Measurements from ENCODE around the gene PCDHB13. TPM values are rescaled to one million over a fixed set of nuclear protein-coding genes. Genes with fewer than 3 reads are reported as not detected.

The PCDHB13 gene
- total RNA-seq, 1 donor from 2014 or later, result 2.9 TPM

Other genes starting within 250 kb of the PCDHB13 start
- 1.0 and 1.1 TPM in 2 replicates for gene PCDHAC2, start 247.4 kb upstream of the PCDHB13 start, total RNA-seq
- gene PCDHB1, start 162.5 kb upstream of the PCDHB13 start, total RNA-seq, result under 0.01 TPM in 1 of 2 replicates, not detected in the other
- gene PCDHB2, start 119.3 kb upstream of the PCDHB13 start, total RNA-seq, result 1.6 and 10.1 TPM in 2 replicates
- gene PCDHB3, start 113.4 kb upstream of the PCDHB13 start, total RNA-seq, result 0.52 and 2.9 TPM in 2 replicates
- gene PCDHB4, start 92.1 kb upstream of the PCDHB13 start, total RNA-seq, result 0.35 and 1.4 TPM in 2 replicates
- 0.35 and 10.0 TPM in 2 replicates for gene PCDHB5, start 78.7 kb upstream of the PCDHB13 start, total RNA-seq
- 0.17 and 0.40 TPM in 2 replicates for gene PCDHB6, start 63.9 kb upstream of the PCDHB13 start, total RNA-seq
- under 0.01 and 0.85 TPM in 2 replicates for gene PCDHB7, start 41.3 kb upstream of the PCDHB13 start, total RNA-seq
- gene PCDHB8, start 36.1 kb upstream of the PCDHB13 start, total RNA-seq, result 0.17 and 0.55 TPM in 2 replicates
- 0.17 and 1.4 TPM in 2 replicates for gene PCDHB16, start 31.5 kb upstream of the PCDHB13 start, total RNA-seq
- gene PCDHB9, start 26.8 kb upstream of the PCDHB13 start, total RNA-seq, result 0.17 and 0.60 TPM in 2 replicates
- gene PCDHB10, start 21.6 kb upstream of the PCDHB13 start, total RNA-seq, result 0.35 and 0.85 TPM in 2 replicates
- gene PCDHB11, start 14.3 kb upstream of the PCDHB13 start, total RNA-seq, result 0.17 and 1.6 TPM in 2 replicates
- gene PCDHB12, start 5.2 kb upstream of the PCDHB13 start, total RNA-seq, result 1.2 TPM in 1 of 2 replicates, not detected in the other
- 0.35 and 3.5 TPM in 2 replicates for gene PCDHB14, start 9.4 kb downstream of the PCDHB13 start, total RNA-seq
- under 0.01 and 1.3 TPM in 2 replicates for gene PCDHB15, start 31.5 kb downstream of the PCDHB13 start, total RNA-seq
- 0.20 and 1.0 TPM in 2 replicates for gene SLC25A2, start 90.1 kb downstream of the PCDHB13 start, total RNA-seq
- gene TAF7, start 106.9 kb downstream of the PCDHB13 start, total RNA-seq, result 68.9 and 99.9 TPM in 2 replicates
- under 0.01 and 0.80 TPM in 2 replicates for gene PCDHGA1, start 116.6 kb downstream of the PCDHB13 start, total RNA-seq
- gene PCDHGA2, start 124.8 kb downstream of the PCDHB13 start, total RNA-seq, result 1.2 and 3.1 TPM in 2 replicates
- gene PCDHGA3, start 129.9 kb downstream of the PCDHB13 start, total RNA-seq, result 0.17 and 1.0 TPM in 2 replicates
- 0.35 and 4.0 TPM in 2 replicates for gene PCDHGB1, start 136.2 kb downstream of the PCDHB13 start, total RNA-seq
- 0.87 and 2.1 TPM in 2 replicates for gene PCDHGA4, start 141.1 kb downstream of the PCDHB13 start, total RNA-seq
- 0.35 and 2.7 TPM in 2 replicates for gene PCDHGB2, start 146.1 kb downstream of the PCDHB13 start, total RNA-seq
- under 0.01 and 1.3 TPM in 2 replicates for gene PCDHGA5, start 150.2 kb downstream of the PCDHB13 start, total RNA-seq
- gene PCDHGB3, start 156.3 kb downstream of the PCDHB13 start, total RNA-seq, result 0.52 and 2.3 TPM in 2 replicates
- gene PCDHGA6, start 160.0 kb downstream of the PCDHB13 start, total RNA-seq, result 0.69 and 2.1 TPM in 2 replicates
- 0.52 and 2.3 TPM in 2 replicates for gene PCDHGA7, start 168.8 kb downstream of the PCDHB13 start, total RNA-seq
- gene PCDHGB4, start 173.8 kb downstream of the PCDHB13 start, total RNA-seq, result 4.9 and 12.5 TPM in 2 replicates
- 0.69 and 1.6 TPM in 2 replicates for gene PCDHGA8, start 178.7 kb downstream of the PCDHB13 start, total RNA-seq
- gene PCDHGB5, start 184.0 kb downstream of the PCDHB13 start, total RNA-seq, result 9.4 and 17.8 TPM in 2 replicates
- 0.52 and 3.2 TPM in 2 replicates for gene PCDHGA9, start 188.9 kb downstream of the PCDHB13 start, total RNA-seq
- 1.0 and 2.3 TPM in 2 replicates for gene PCDHGB6, start 194.1 kb downstream of the PCDHB13 start, total RNA-seq
- 0.52 and 5.1 TPM in 2 replicates for gene PCDHGA10, start 199.1 kb downstream of the PCDHB13 start, total RNA-seq
- 1.7 and 10.4 TPM in 2 replicates for gene PCDHGB7, start 203.8 kb downstream of the PCDHB13 start, total RNA-seq
- gene PCDHGA11, start 207.1 kb downstream of the PCDHB13 start, total RNA-seq, result 1.4 and 3.1 TPM in 2 replicates
- gene PCDHGA12, start 216.6 kb downstream of the PCDHB13 start, total RNA-seq, result 0.52 and 1.7 TPM in 2 replicates